DND-41 (cell line): Measurements from ENCODE around the gene OGFOD2.

Source experiments
- EZH2 ChIP-seq: IDR thresholded peaks from 3 replicates; pipeline ENCODE4 v1.6.1; 2012; ENCODE audit warnings: borderline replicate concordance, low read depth, mild to moderate bottlenecking, moderate library complexity, low read length, inconsistent platforms; ENCODE audit not compliant: severe bottlenecking
- TF ChIP-seq, protein P1 (sequence below): IDR thresholded peaks from 2 replicates; pipeline ENCODE4 v1.5.1; 2012; ENCODE audit warnings: borderline replicate concordance, low read length, moderate library complexity, mild to moderate bottlenecking; ENCODE audit not compliant: poor library complexity, severe bottlenecking; ENCODE audit errors: extremely low read depth

DNA sequence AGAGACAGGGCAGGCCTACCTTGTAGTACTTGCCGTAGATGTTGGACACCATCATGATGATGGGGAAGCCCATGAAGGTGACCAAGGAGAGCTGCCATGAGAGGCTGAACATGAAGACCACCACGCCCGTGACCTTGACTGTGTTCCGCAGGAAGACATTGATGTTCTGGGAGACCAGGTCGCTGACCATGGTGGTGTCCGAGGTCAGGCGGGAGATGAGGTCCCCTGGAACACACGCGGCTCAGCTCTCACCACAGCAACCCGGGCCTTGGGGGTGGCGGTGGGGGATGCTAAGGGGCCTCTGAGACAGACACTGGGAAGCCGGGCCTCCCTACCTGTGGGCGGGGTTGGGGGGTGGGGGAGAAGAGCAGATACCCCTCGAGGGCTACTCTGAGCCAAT lies 26.4 kb upstream of the OGFOD2 start:
- TF ChIP-seq EZH2: no peak
- TF ChIP-seq, protein P1, sequence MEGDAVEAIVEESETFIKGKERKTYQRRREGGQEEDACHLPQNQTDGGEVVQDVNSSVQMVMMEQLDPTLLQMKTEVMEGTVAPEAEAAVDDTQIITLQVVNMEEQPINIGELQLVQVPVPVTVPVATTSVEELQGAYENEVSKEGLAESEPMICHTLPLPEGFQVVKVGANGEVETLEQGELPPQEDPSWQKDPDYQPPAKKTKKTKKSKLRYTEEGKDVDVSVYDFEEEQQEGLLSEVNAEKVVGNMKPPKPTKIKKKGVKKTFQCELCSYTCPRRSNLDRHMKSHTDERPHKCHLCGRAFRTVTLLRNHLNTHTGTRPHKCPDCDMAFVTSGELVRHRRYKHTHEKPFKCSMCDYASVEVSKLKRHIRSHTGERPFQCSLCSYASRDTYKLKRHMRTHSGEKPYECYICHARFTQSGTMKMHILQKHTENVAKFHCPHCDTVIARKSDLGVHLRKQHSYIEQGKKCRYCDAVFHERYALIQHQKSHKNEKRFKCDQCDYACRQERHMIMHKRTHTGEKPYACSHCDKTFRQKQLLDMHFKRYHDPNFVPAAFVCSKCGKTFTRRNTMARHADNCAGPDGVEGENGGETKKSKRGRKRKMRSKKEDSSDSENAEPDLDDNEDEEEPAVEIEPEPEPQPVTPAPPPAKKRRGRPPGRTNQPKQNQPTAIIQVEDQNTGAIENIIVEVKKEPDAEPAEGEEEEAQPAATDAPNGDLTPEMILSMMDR: no peak
